Activated CD8-positive, alpha-beta T cell treated with anti-CD3 and anti-CD28 coated beads, Interleukin-2, amount 10 ng/mL, durations not matched to agents 7 days and 5 days (primary cell): ENCODE results near the gene TACR1. TPM values are rescaled to one million over a fixed set of nuclear protein-coding genes. Genes with fewer than 3 reads are reported as not detected.
"Not testable (repeated sequence)": the region's sequence is repeated elsewhere in the genome, so short reads cannot be mapped to it uniquely, and the experiment has no call there.

Experiments
- ATAC-seq: fragments of 150-1000 bp; cut with Tn5 transposase; one replicate; pipeline ENCODE4 v1.10.0; 2021; ENCODE audit warnings: moderate library complexity
- CTCF ChIA-PET: fragments of 350-600 bp; sonication (Branson Sonifier 250); formaldehyde crosslinking; loops from one replicate; lab custom pipeline; 2021; ENCODE audit warnings: antibody characterized with exemption; lab: Charles Lee
- POLR2A ChIA-PET: fragments of 350-600 bp; sonication (Branson Sonifier 250); formaldehyde crosslinking; loops from one replicate; lab custom pipeline; 2021; ENCODE audit warnings: antibody characterized with exemption; lab: Charles Lee
- DNase-seq: peaks from one replicate; pipeline ENCODE4 v3.0.0-alpha.2; 2020
- H3K27ac Mint-ChIP-seq: one replicate; pipeline ENCODE4 v1.8.0; 2021; ENCODE audit warnings: mild to moderate bottlenecking, mixed read lengths
- H3K27me3 Mint-ChIP-seq: one replicate; pipeline ENCODE4 v1.8.0; 2021; ENCODE audit warnings: low read depth, mixed read lengths
- H3K36me3 Mint-ChIP-seq: one replicate; pipeline ENCODE4 v1.8.0; 2021; ENCODE audit warnings: low read depth, mixed read lengths
- H3K4me1 Mint-ChIP-seq: one replicate; pipeline ENCODE4 v1.8.0; 2021; ENCODE audit warnings: low read depth, mixed read lengths
- H3K4me3 Mint-ChIP-seq: one replicate; pipeline ENCODE4 v1.8.0; 2021; ENCODE audit warnings: mild to moderate bottlenecking, mixed read lengths
- H3K9me3 Mint-ChIP-seq: one replicate; pipeline ENCODE4 v1.8.0; 2022; ENCODE audit warnings: mixed read lengths; ENCODE audit not compliant: insufficient read depth
- total RNA-seq, 2 experiments: library from RNA; stranded (reverse); gene quantifications; one replicate each; pipeline ENCODE4 v1.2.3, GENCODE V29; 2021

Gene TACR1
- total RNA-seq, 2 experiments from 2014 or later: not detected

DNA sequence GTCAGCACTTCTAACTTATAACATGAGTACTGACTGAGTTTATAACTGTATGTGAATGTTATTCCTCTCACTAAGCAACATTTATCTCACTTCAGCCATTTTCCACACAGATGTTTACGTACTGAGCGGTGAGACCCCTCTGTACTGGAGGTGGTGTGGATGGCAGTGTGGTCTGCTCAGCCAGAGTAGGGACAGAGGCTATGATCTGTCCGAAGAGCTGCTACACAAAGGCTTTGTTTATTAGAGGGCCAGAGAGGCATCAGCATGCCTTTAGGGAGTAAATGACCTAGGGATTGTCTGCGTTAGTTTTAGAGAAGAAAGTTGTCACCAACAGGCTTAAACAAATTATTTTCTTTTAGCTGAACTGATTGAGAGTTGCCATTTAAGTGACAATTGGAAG lies 23.2 kb upstream of the TACR1 start:
- no peaks in the 10 kb centered on the region for H3K4me1 Mint-ChIP-seq
- CTCF ChIA-PET: no interaction called here
- no peaks in the 10 kb centered on the region for H3K36me3 Mint-ChIP-seq

DNA sequence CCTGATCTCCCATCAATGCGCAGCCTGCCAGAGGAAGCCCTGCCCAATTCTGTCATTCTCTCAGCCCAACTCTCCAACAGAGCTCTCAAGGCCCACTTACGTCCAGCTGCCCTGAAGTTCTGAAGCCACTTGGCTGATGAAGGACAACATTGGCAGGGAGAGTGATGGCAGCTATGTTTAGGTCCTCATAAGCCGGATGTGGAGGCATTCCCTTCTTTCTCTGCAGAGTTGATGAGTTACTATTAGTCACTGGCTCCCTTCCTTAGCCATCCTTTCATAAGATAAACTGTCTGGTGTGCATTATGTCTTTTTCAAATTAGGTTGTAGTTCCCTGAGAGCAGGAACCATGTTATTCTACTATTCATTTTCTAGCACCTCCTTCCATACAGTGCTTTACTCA lies 22.5 kb upstream of the TACR1 start:
- CTCF ChIA-PET: no interaction called here
- H3K4me3 Mint-ChIP-seq: no peak overlapping the region

More for the DNA sequence above, 23.2 kb upstream of the TACR1 start:
- POLR2A ChIA-PET: no interaction called here
- H3K27me3 Mint-ChIP-seq: peaks cover 2% of the 10 kb centered on the region
- DNase-seq (no peak), ATAC-seq (no peak)
- peaks cover under 1% of the 10 kb centered on the region for H3K9me3 Mint-ChIP-seq
- H3K4me3 Mint-ChIP-seq: no peak overlapping the region
- no peak overlapping the region for H3K27ac Mint-ChIP-seq

DNA sequence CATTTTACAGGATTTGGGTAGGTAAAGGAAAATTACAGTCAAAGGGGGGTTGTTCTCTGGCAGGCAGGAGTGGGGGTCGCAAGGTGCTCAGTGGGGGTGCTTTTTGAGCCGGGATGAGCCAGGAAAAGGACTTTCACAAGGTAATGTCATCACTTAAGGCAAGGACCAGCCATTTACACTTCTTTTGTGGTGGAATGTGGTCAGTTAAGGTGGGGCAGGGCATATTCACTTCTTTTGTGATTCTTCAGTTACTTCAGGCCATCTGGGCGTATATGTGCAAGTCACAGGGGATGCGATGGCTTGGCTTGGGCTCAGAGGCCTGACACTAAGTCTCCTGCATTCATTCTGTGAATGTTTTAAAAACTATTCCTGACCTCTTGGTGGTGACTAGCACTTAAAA lies 19.9 kb upstream of the TACR1 start:
- H3K27ac Mint-ChIP-seq, CTCF ChIA-PET, H3K27me3 Mint-ChIP-seq, H3K9me3 Mint-ChIP-seq, ATAC-seq, POLR2A ChIA-PET, H3K4me3 Mint-ChIP-seq, H3K36me3 Mint-ChIP-seq, H3K4me1 Mint-ChIP-seq, DNase-seq: not testable (repeated sequence)

More for the DNA sequence above, 22.5 kb upstream of the TACR1 start:
- Mint-ChIP-seq H3K4me1 (no peaks in the 10 kb centered on the region), H3K9me3 (no peaks in the 10 kb centered on the region), H3K36me3 (no peaks in the 10 kb centered on the region), H3K27me3 (peaks cover 2% of the 10 kb centered on the region), H3K27ac (no peak overlapping the region)
- no peak for DNase-seq
- POLR2A ChIA-PET: no interaction called here
- no peak for ATAC-seq

DNA sequence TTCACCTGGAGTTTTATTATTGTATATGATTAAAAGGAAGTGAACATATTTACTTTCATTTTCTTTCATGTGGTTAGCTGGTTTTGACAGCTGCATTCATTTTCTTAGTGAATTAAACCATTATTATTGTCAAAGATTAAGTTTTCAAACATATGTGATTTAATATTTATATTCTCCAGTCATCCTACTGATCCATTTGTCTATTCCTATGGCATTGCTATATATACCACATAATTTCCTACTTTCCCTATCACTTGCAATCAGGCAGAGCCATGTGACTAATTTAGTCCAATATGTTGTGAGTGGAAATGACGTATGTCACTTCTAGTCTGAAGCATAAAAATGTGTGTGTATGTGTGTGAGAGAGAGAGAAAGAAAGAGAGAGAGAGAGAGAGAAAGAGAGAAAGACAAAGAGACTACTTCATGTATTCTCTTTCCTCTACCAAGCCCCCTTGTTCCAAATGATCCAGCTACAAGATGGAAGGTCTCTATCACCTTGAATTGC lies 12.0 kb upstream of the TACR1 start:
- H3K27ac Mint-ChIP-seq: no peak overlapping the region
- CTCF ChIA-PET: no interaction called here

DNA sequence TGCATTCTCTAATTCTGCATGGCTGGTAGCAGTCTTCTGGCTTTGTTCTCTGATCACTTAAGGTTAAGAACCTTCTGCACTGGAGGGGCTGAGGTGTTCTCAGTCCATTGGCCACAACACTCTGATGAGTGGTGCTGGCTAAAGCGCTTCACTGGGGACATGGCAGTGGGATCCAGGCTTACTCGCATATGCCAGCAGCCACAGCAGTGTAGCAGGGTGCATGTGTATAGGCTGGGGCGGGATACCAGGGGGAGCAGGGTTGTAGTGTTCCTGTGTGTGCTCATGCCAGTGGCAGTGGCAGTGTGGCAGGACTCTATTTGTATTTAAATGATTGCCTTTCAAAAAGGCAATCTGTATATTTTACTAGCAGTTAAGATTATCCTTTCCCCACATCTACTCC lies 11.1 kb upstream of the TACR1 start:
- no peak overlapping the region for H3K4me3 Mint-ChIP-seq
- no peak for ATAC-seq
- ChIA-PET POLR2A (no interaction called here), CTCF (no interaction called here)
- H3K36me3 Mint-ChIP-seq: no peaks in the 10 kb centered on the region
- no peak for DNase-seq
- no peaks in the 10 kb centered on the region for H3K9me3 Mint-ChIP-seq
- H3K27me3 Mint-ChIP-seq: peaks cover 6% of the 10 kb centered on the region
- peaks cover 4% of the 10 kb centered on the region for H3K4me1 Mint-ChIP-seq
- H3K27ac Mint-ChIP-seq: no peak overlapping the region

More for the DNA sequence above, 12.0 kb upstream of the TACR1 start:
- Mint-ChIP-seq H3K27me3 (peaks cover 2% of the 10 kb centered on the region), H3K9me3 (no peaks in the 10 kb centered on the region), H3K4me3 (no peak overlapping the region), H3K4me1 (peaks cover 4% of the 10 kb centered on the region), H3K36me3 (no peaks in the 10 kb centered on the region)
- no peak for DNase-seq
- POLR2A ChIA-PET: no interaction called here
- no peak for ATAC-seq

DNA sequence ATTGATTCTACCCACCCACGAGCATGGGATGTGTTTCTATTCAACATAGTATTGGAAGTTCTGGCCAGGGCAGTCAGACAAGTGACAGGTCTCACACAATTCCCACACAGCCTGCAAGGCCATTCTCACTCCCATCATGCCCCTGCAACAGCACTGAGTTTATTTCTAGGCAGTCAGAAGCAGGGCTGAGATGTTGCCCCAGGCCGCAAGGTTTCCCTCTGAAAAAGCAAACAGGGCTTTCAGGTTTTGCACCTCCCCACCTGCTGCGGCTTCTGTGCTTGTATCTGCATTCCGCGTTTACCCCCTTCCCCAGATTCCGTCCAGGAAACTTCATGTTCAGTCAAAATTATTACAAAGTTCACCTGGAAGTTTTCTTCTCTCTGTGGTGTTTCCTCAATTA lies 9.4 kb upstream of the TACR1 start:
- DNase-seq (no peak), ATAC-seq (no peak)
- H3K9me3 Mint-ChIP-seq: no peaks in the 10 kb centered on the region
- H3K4me1 Mint-ChIP-seq: peaks cover 4% of the 10 kb centered on the region
- H3K36me3 Mint-ChIP-seq: no peaks in the 10 kb centered on the region
- no peak overlapping the region for H3K4me3 Mint-ChIP-seq
- ChIA-PET POLR2A (no interaction called here), CTCF (no interaction called here)
- H3K27me3 Mint-ChIP-seq: peaks cover 15% of the 10 kb centered on the region
- no peak overlapping the region for H3K27ac Mint-ChIP-seq

DNA sequence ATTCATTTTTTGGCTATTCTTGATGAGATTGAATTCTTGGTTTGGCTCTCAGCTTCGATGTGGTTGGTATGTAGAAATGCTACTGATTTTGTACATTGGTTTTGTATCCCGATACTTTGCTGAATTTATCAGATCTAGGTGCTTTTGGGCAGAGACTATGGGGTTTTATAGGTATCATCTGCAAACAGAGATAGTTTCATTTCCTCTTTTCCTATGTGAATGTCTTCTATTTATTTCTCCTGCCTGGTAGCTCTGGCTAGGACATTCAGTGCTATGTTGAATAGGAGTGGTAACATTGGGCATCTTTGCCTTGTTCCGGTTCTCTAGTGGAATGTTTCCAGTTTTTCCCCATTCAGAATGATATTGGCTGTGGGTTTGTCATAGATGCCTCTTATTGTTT lies 5.5 kb upstream of the TACR1 start:
- peaks cover 35% of the 10 kb centered on the region for H3K27me3 Mint-ChIP-seq
- H3K4me3 Mint-ChIP-seq: no peak overlapping the region
- peaks cover 3% of the 10 kb centered on the region for H3K4me1 Mint-ChIP-seq
- POLR2A ChIA-PET: no interaction called here
- ATAC-seq (no peak), DNase-seq (no peak)
- CTCF ChIA-PET: no interaction called here
- H3K9me3 Mint-ChIP-seq: no peaks in the 10 kb centered on the region
- no peaks in the 10 kb centered on the region for H3K36me3 Mint-ChIP-seq
- H3K27ac Mint-ChIP-seq: no peak overlapping the region

DNA sequence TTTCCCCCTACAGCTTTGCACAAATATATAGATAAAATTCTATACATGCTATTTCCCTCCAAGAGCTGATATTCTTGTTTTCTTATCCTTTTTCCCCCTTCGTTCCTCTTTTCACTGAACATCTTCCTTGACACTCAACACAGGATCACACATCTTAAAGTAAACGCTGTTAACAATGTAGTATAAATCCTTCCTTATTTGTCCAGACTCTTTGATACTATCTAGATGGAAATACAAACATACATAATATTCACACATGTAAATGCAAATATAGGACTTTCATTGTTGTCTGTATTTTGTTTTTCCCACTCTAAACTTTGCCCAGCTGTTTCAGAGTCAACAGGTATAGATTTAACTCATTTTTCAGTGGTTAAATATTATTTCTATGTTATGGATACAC lies 3.0 kb upstream of the TACR1 start:
- Mint-ChIP-seq H3K4me3 (no peak overlapping the region), H3K36me3 (no peaks in the 10 kb centered on the region), H3K27me3 (peaks cover 55% of the 10 kb centered on the region), H3K4me1 (peaks cover 5% of the 10 kb centered on the region), H3K9me3 (no peaks in the 10 kb centered on the region), H3K27ac (no peak overlapping the region)
- DNase-seq (no peak), ATAC-seq (no peak)
- CTCF ChIA-PET: no interaction called here
- POLR2A ChIA-PET: no interaction called here

DNA sequence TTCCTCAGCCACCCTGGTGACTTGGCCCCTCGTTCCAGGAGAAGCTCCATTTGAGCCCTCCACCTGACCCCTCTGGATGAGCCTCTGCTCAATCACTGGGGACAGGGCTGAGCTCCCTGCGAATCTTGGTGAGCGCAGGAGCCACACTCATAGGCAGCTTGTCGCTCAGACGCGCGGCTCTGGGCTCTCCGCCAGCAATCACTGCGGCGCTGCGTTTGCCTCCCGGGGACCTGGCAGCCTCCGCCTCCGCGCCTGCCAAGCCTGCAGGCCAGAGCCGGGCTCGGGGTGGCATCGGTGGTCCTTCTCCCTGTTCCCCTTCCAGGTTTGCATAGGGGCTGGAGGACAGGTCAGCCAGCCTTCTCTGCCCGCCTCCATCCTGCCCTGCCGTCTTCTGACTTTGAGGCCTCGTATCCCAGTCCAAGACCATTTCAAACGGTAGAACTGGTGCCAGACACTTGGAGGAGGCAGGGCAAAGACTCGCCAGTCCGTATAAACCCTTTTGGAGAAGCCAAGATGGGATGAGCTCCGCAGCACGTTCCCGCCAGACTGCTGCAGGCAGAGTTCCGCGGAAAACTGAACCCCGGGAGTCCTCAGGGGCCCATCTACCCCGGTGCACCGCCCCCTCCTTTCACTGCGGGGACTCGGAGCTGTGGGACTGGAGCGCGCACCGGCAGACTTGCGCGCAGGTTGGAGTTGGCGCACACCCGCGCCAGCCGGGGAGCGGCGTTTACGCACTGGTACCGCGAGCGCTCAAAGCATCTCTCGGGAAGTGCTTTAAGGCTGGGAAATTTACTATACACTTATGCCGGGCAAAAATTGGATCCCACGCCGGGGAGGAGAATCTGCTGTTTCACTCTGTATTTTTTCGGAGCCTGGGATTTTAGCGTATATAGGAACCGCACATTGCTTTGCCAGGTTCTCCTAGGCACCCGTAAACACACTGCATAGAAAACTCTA lies 1.1 kb upstream of the TACR1 start:
- H3K36me3 Mint-ChIP-seq: no peaks in the 10 kb centered on the region
- H3K9me3 Mint-ChIP-seq: no peaks in the 10 kb centered on the region
- DNase-seq (no peak), ATAC-seq (no peak)
- H3K4me1 Mint-ChIP-seq: peaks cover 5% of the 10 kb centered on the region
- ChIA-PET CTCF (interaction anchor here (1.0 to 1.4 kb wide), 5 partner anchors 10 to 476 kb away, joined by 3 to 9 read pairs (median 4); no protein-coding TSS in a partner anchor), POLR2A (no interaction called here)
- no peak overlapping the region for H3K27ac Mint-ChIP-seq
- peaks cover 52% of the 10 kb centered on the region for H3K27me3 Mint-ChIP-seq
- no peak overlapping the region for H3K4me3 Mint-ChIP-seq

DNA sequence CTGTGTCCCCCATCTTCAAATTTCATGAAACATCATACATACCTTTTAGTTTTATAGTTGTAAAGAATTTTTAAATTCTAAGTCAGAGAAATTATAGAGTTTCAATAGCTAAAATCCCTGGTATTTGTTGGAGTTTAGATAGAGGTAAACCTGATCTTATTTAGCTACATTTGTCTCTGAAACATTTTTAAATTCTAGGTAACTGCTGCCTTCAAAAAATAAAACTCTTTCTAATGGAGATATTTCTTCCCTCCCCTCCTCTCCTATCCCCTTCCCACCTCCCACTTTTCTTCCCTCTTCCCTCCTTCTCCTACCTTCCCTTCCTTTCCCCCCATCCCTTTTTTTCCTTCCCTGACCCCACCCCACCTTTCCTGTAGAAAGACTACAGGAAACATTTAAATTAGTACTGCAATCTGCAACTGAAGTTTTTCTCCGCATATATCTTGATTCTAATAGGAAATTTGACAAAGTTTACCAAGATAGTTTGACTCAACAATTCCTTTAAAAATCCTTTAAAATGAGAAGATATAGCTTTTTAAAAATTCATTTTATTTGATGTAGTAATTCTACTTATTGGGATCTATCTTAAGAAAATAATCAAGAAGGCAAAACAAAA lies 4.1 kb downstream of the TACR1 start:
- ChIA-PET POLR2A (no interaction called here), CTCF (no interaction called here)
- no peak overlapping the region for H3K4me3 Mint-ChIP-seq
- no peak overlapping the region for H3K27ac Mint-ChIP-seq
- peaks cover 2% of the 10 kb centered on the region for H3K4me1 Mint-ChIP-seq
- ATAC-seq (no peak), DNase-seq (no peak)
- H3K36me3 Mint-ChIP-seq: no peaks in the 10 kb centered on the region
- peaks cover 28% of the 10 kb centered on the region for H3K27me3 Mint-ChIP-seq
- H3K9me3 Mint-ChIP-seq: no peaks in the 10 kb centered on the region

DNA sequence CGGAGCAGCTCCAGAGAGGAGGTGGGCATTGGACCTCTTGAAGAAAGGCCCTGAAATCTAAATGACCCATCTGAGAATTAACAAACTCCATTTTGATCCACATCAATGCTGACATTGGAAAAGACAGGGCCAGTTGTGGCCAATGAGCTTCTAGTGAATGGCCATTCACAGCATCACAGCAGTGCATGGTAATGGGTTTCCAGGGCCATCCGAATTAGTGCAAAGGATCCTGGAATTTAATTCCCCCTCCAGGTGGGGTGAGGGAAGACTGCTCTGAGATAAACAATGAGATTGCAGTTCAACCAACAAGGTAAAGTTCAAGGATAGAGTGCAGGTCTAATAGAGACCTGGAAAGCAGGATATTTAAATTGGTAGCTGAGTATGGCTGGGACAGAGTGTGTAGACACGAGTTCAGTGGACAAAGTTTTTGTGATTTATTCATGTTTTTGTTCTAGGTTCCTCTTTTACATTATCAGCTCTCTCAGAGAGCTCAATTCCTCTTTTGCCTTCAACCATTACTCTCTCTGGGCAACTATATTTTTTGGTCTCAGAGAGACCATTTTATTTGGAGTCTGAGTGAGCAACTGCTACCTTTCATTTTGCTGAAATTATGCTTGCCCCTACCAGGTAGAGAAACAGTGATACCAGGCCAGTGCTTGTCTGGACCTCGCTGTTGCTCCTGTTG lies 5.0 kb downstream of the TACR1 start:
- CTCF ChIA-PET: no interaction called here
- ATAC-seq: no peak
- no peaks in the 10 kb centered on the region for H3K4me1 Mint-ChIP-seq
- no peak for DNase-seq
- no peak overlapping the region for H3K27ac Mint-ChIP-seq
- no peaks in the 10 kb centered on the region for H3K9me3 Mint-ChIP-seq
- H3K27me3 Mint-ChIP-seq: peaks cover 20% of the 10 kb centered on the region
- H3K36me3 Mint-ChIP-seq: no peaks in the 10 kb centered on the region
- H3K4me3 Mint-ChIP-seq: no peak overlapping the region
- POLR2A ChIA-PET: no interaction called here

DNA sequence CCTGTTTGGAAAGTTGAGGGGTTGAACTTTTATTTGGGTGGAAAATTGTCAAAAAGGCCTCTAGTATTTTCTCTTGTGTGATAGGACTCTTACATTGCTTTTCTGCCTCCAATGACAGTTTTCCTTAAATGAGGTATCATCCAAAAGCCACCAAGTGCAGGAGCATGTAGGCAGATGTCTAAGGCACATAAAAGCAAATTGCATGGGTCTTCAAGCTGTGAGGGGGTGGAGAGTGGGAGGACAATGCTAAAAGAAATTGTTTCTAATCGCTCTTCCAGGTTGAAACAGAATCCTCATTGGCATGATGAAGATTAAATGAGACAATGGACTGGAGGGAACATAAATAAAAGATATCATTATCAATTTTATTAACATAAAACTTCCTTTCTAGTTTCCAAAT lies 6.8 kb downstream of the TACR1 start:
- ATAC-seq: no peak
- H3K27ac Mint-ChIP-seq: no peak overlapping the region
- H3K4me1 Mint-ChIP-seq: no peaks in the 10 kb centered on the region
- no peaks in the 10 kb centered on the region for H3K9me3 Mint-ChIP-seq
- POLR2A ChIA-PET: no interaction called here
- CTCF ChIA-PET: no interaction called here
- no peak for DNase-seq
- no peak overlapping the region for H3K4me3 Mint-ChIP-seq
- peaks cover 5% of the 10 kb centered on the region for H3K27me3 Mint-ChIP-seq
- no peaks in the 10 kb centered on the region for H3K36me3 Mint-ChIP-seq
